Activated gamma-delta T cell treated with Interleukin-2 at 50 U/mL for 16 hours (primary cell): Measurements from ENCODE around the gene SLC6A3.

ENCODE experiments used
- DNase-seq: peaks from one replicate; pipeline ENCODE4 v3.0.0-alpha.2; 2020

Gene SLC6A3

GRCh38 chr5:1404062-1404461 is 41.2 kb downstream of the SLC6A3 start:
- DNase-seq, result no peak

DNA sequence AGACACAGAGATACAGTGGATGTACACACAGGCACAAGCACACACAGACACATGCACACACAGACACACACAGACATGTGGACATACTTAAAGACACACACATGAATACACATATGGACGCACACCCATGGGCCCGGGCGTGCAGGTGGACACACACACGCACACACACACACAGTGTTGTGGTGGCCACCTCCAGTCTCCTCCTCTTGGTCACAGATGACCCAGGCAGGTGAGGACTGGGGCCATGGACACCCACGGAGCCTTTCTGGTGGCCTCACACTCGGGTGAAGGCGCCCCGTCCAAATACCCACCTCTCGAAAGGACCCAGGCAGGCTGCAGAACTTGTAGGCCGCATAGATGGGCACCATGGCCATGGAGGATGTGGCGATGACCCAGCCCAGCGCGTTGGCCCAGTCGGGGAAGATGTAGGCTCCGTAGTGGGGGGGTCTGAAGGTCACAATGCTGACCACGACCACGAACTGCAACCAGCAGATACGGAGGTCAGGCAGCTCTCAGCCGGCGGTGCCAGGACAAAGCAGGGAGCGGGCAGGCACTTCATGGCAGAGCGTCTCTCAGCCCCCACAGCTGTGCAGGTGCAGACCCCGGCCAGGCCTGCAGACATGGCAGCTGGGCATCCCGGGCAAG is 42.5 kb downstream of the SLC6A3 start:
- DNase-seq, result no peak

GRCh38 chr5:1401536-1402138 is 43.6 kb downstream of the SLC6A3 start:
- DNase-seq, result no peak

DNA sequence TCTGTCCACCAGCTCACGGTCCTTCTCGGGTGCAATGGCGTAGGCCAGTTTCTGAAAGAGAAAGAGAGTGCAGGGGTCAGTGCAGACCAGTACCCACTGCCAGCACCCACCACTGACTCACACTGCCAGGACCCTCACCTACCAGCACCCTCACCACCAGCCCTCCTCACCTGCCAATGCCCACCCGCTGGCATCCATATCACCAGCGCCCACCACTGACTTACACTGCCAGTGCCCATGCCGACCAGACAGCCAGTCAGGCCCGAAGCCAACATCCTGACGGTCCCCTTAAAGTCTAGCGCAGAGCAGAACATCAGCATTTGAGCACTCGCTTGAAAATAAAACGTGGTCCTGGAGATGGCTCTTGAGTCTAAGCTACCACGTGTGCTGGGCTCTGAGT is 44.3 kb downstream of the SLC6A3 start:
- no peak for DNase-seq

- no peak for DNase-seq
These were observed 44.9 kb downstream of the SLC6A3 start for GRCh38 chr5:1400211-1400855.

DNA sequence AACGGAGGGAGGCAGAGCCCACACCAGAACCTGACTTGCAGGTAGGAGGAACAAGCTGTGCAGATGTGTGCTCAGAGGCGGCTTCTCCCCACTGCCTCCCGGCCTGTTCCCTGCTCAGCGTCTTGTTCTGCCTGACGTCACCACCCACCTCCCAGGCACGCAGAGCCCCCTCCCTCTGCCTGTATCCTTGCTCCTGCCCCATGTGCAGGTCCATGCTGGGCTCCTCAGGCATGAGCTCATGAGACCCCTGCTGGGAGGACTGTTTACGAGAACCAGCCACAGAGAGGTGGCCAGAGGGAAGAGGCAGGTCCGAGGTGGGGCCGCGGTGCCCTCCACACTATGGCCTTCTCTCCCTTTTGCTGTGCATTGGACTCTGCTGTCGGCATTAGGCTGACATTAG is 45.5 kb downstream of the SLC6A3 start:
- no peak for DNase-seq

DNA sequence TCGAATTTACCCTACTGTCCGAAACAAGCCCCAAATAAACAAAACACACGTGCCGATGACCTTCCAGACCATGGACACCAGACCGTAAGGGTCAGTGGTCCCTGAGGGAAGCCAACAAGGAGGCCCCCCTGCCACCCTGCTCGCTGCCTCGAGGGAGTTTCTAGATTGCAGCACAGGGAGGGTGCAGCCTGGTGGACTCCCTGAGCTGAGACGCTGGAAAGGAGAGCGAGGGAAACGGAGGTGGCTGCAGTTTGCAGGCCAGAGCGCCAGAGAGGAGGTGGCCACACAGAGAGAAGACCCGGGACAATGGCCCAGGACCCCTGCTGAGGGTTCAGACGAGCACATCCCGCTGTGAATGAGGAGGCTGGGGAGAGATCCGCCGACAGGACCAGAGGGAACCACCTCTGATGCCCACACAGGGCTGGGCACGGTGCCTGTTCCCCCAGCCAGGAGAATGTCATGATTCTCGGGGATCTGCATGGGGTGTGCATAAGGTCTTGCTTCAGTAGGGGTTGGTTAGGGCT is 48.9 kb downstream of the SLC6A3 start:
- DNase-seq, result no peak

- no peak for DNase-seq
These were observed 50.1 kb downstream of the SLC6A3 start for GRCh38 chr5:1394881-1395860.

DNA sequence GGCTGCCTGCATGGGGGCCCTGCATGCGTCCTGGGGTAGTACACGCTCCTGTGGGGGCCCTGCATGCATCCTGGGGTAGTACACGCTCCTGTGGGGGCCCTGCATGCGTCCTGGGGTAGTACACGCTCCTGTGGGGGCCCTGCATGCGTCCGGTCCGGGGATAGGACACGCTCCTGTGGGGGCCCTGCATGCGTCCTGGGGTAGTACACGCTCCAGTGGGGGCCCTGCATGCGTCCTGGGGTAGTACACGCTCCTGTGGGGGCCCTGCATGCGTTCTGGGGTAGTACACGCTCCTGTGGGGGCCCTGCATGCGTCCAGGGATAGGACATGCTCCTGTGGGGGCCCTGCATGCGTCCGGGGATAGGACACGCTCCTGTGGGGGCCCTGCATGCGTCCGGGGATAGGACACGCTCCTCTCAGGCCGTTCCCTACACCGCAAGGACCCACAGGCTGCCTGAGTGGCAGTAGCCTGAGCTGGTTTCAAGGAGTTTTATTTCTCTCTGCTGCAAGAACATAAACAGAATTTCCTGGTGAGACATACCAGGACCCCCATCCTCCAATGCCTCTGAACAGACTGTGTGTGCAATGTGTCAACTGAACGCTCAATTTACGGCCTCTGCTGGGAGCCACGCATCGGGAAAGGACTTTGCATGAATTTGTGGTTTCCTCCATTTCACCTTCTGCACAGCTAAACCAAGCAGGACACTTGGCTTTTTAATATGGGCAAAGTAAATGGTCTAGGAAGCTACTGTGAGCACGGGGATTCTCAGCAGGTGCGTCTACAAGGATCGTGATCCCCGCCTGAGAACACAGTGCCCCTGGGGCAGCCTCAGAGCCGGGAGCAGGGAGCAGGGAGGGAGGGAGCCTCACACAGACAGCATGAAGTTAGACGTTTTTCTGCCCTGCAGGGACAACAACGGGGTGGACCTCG is 51.4 kb downstream of the SLC6A3 start:
- DNase-seq, result no peak

- no peak for DNase-seq
These were observed 52.3 kb downstream of the SLC6A3 start for GRCh38 chr5:1392801-1393565.

DNA sequence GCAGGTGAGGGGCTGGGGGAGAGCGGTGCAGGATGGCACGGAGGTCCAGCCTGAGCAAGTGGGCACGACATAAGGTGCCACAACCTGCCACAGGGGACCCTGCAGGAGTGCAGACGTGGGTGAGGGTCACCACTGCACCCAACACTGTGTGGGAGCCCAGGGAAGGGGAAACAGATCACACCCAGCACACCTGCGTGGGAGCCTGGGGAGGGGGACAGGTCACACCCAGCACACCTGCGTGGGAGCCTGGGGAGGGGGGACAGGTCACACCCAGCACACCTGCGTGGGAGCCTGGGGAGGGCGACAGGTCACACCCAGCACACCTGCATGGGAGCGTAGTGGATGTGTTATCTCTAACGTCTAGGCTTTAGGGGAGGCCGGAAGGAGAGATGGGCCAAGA is 53.0 kb downstream of the SLC6A3 start:
- DNase-seq, result no peak

DNA sequence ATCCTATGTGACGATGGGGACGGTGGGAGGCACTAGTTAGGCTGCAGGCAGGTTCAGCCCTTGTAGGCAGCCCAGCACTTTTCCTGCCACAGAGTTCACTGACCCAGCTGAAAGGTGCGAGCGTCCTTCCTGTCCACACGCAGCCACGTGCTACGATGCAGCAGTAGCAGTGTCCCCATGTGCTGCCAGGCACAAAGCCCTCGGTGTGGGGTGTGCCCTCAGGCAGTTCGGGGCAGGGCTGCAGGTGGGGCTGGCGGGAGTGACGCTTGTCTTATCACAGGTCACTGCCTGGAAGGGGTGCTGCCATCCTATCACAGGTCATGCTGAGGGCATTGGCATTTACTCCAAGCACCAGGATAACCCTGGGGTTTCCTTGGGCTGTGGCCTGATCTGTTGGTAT is 53.5 kb downstream of the SLC6A3 start:
- no peak for DNase-seq

- no peak for DNase-seq
These were observed 54.2 kb downstream of the SLC6A3 start for GRCh38 chr5:1390861-1391600.

- DNase-seq, result no peak
These were observed 54.9 kb downstream of the SLC6A3 start for GRCh38 chr5:1390333-1390732.

DNA sequence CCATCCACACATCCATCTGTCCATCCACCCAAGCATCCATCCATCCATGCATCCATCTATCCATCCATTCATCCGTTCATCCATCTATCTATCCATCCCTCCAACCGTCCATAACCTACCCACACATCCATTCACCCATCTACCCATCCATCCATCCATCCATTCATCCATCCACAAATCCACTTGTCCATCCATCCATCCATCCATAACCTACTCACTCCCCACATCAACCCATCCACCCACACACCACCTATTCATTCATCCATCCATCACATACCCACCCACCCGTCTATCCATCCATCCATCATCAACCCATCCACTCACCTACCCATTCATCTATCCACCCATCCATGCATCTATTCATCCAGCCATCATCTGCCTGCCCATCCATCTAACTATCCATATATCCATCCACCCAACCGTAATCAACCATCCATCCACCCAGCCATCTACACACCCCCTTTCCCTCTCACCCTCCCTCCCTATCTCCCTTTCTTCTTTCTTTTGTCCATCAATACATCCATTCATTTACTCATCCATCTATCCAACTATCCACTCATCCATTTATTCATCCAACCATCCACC is 56.8 kb downstream of the SLC6A3 start:
- no peak for DNase-seq

- no peak for DNase-seq
These were observed 57.4 kb downstream of the SLC6A3 start for GRCh38 chr5:1387876-1388275.

DNA sequence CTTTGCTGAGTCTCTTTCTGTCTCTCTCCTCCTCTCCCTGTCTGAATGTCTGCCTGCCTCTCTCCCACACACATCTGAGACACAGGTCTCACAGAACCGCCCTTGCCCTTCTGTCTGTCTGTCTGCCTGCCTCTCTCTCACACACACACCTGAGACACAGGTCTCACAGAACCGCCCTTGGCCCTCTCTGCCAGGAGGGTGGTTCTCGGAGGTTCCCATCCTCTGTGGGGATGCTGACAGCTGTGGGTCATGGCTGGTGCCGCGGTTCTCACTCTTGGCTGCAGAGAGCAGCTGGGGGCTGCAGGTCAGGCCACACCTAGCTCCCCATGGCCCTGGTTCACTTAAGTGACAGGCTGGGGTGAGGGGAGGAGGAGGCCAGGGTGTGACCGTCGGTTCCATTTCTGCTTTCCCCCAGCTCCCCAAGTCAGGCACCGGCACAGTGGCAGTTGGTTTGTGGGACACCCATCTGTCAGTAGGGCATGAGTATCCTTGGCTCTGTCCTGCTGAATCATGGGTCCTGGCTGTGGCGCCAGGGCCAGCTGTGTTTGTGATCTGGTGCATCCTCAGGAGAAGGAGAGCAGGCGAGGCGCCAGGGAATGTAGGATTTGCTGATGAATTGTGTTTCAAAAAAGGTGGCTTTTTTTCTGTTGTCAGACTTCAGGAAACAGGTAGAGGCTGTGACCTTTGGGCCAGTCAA is 58.0 kb downstream of the SLC6A3 start:
- no peak for DNase-seq

- DNase-seq, result peak; percentile 71
These were observed 58.9 kb downstream of the SLC6A3 start for GRCh38 chr5:1386274-1386717.
